CD14-positive monocyte (primary cell): ENCODE results near the gene NEO1. TPM values are rescaled to one million over a fixed set of nuclear protein-coding genes. Genes with fewer than 3 reads are reported as not detected.

ENCODE experiments used
- DNase-seq, 3 donors: peaks; one replicate each; pipeline ENCODE4 v3.0.0-alpha.2; 2011 to 2022
- H2AFZ ChIP-seq: 2 replicates; pipeline ENCODE4 v1.6.0; 2012; ENCODE audit warnings: mild to moderate bottlenecking, low read depth, low read length, inconsistent platforms; ENCODE audit not compliant: insufficient read depth, poor library complexity, severe bottlenecking
- H3K27ac ChIP-seq, 2 donors: 1 replicate in 1 of 2; 2 replicates in 1 of 2; pipeline ENCODE4 v1.5.1; 2012 to 2013; ENCODE audit warnings: low read length in 2 of 2, control low read depth in 1 of 2, inconsistent platforms in 1 of 2, low read depth in 1 of 2, mild to moderate bottlenecking in 1 of 2
- H3K27me3 ChIP-seq, 2 donors: one replicate each; pipeline versions ENCODE4 v1.6.0 to v1.6.1; 2011 to 2013; ENCODE audit warnings: low read length in 2 of 2; ENCODE audit not compliant: control insufficient read depth in 2 of 2, insufficient read depth in 2 of 2
- H3K36me3 ChIP-seq, 2 donors: replicated peaks in 1 of 2; 1 replicate in 1 of 2; 2 replicates in 1 of 2; pipeline versions ENCODE4 v1.5.1 to v1.6.1; 2012 to 2013; ENCODE audit warnings: low read length in 2 of 2, control low read depth in 1 of 2, inconsistent platforms in 1 of 2, mild to moderate bottlenecking in 1 of 2; ENCODE audit not compliant: insufficient read depth in 2 of 2, control insufficient read depth in 1 of 2
- H3K4me1 ChIP-seq, 2 donors: 1 replicate in 1 of 2; 2 replicates in 1 of 2; pipeline versions ENCODE4 v1.5.1 to v1.6.1; 2012 to 2013; ENCODE audit warnings: low read length in 2 of 2, control low read depth in 1 of 2, inconsistent platforms in 1 of 2, mild to moderate bottlenecking in 1 of 2, moderate library complexity in 1 of 2; ENCODE audit not compliant: insufficient read depth in 2 of 2, control insufficient read depth in 1 of 2
- H3K4me2 ChIP-seq: replicated peaks from 2 replicates; pipeline ENCODE3; 2012; ENCODE audit warnings: low read length, moderate library complexity, mild to moderate bottlenecking; ENCODE audit not compliant: poor library complexity, severe bottlenecking; ENCODE audit errors: extremely low read depth
- H3K4me3 ChIP-seq, 3 experiments: fragments of 200-600 bp in 1 of 3; sonication (generic) in 1 of 3; replicated peaks in 1 of 3; 1 replicate in 2 of 3; 2 replicates in 1 of 3; pipeline ENCODE4 v1.5.1; 2011 to 2013; ENCODE audit warnings: low read length in 3 of 3, mild to moderate bottlenecking in 3 of 3, control low read depth in 2 of 3, low read depth in 2 of 3, inconsistent platforms in 1 of 3, moderate library complexity in 1 of 3
- H3K79me2 ChIP-seq: 2 replicates; pipeline ENCODE4 v1.6.0; 2012; ENCODE audit warnings: mild to moderate bottlenecking, control low read depth, inconsistent platforms, low read length, moderate library complexity; ENCODE audit not compliant: insufficient read depth
- H3K9ac ChIP-seq: 2 replicates; pipeline ENCODE4 v1.6.0; 2017; ENCODE audit warnings: low read length, mild to moderate bottlenecking; ENCODE audit not compliant: insufficient read depth, poor library complexity, severe bottlenecking
- H3K9me3 ChIP-seq, 2 donors: replicated peaks in 1 of 2; 1 replicate in 1 of 2; 2 replicates in 1 of 2; pipeline versions ENCODE4 v1.5.1 to v1.6.1; 2012 to 2013; ENCODE audit warnings: low read length in 2 of 2, control low read depth in 1 of 2; ENCODE audit not compliant: control insufficient read depth in 1 of 2, insufficient read depth in 1 of 2
- H4K20me1 ChIP-seq: 2 replicates; pipeline ENCODE4 v1.6.0; 2012; ENCODE audit warnings: mild to moderate bottlenecking, low read length, control low read depth, moderate library complexity; ENCODE audit not compliant: insufficient read depth
- H3K27ac Mint-ChIP-seq, 7 donors: one replicate each; pipeline ENCODE4 v1.8.0; 2020; ENCODE audit warnings: mild to moderate bottlenecking in 7 of 7, mixed read lengths in 7 of 7, moderate library complexity in 6 of 7, inconsistent platforms in 2 of 7
- H3K27me3 Mint-ChIP-seq, 3 donors: one replicate each; pipeline ENCODE4 v1.8.0; 2021 to 2022; ENCODE audit warnings: low read depth in 3 of 3, mild to moderate bottlenecking in 3 of 3, mixed read lengths in 3 of 3, moderate library complexity in 3 of 3, inconsistent platforms in 1 of 3
- H3K36me3 Mint-ChIP-seq, 2 donors: one replicate each; pipeline ENCODE4 v1.8.0; 2020; ENCODE audit warnings: mixed read lengths in 2 of 2, inconsistent platforms in 1 of 2, mild to moderate bottlenecking in 1 of 2
- H3K4me1 Mint-ChIP-seq: one replicate; pipeline ENCODE4 v1.8.0; 2020; ENCODE audit warnings: mild to moderate bottlenecking, mixed read lengths
- H3K4me3 Mint-ChIP-seq, 2 donors: one replicate each; pipeline ENCODE4 v1.8.0; 2020; ENCODE audit warnings: mild to moderate bottlenecking in 2 of 2, mixed read lengths in 2 of 2, moderate library complexity in 1 of 2
- H3K9me3 Mint-ChIP-seq, 7 donors: one replicate each; pipeline ENCODE4 v1.8.0; 2020 to 2022; ENCODE audit warnings: mixed read lengths in 7 of 7, mild to moderate bottlenecking in 6 of 7, moderate library complexity in 6 of 7, inconsistent platforms in 2 of 7
- WGBS: methylation state at CpG from one replicate; pipeline ENCODE4 v1.1.5; 2013; ENCODE audit warnings: missing lambda C conversion rate; ENCODE audit not compliant: insufficient coverage; 5-methylcytosine and 5-hydroxymethylcytosine counted together
- intact Hi-C, 2 donors: fragments of 100-400 bp; cut with micrococcal nuclease; formaldehyde crosslinking; loops; one replicate each; pipeline versions ENCODE4 v1.15.0 to v1.15.1; 2023
- polyA plus RNA-seq, 3 donors: library from polyadenylated mRNA; depleted of rRNA in 1 of 3; unstranded in 2 of 3; stranded (reverse) in 1 of 3; fragments of 300-500 nt in 2 of 3; fragments of >200 nt in 1 of 3; fragmentation: Illumina TruSeq in 2 of 3; gene quantifications; 1 replicate in 2 of 3; 2 replicates in 1 of 3; pipeline ENCODE4 v1.2.3, GENCODE V29; 2012 to 2021
- TF ChIP-seq, protein P1 (sequence below): fragments of 200-600 bp; IDR thresholded peaks from one replicate; pipeline ENCODE4 v1.8.0; 2022; ENCODE audit warnings: antibody characterized with exemption, mild to moderate bottlenecking

The NEO1 gene
- polyA plus RNA-seq, 3 donors = 0.03 to 0.06 TPM; not detected in 1

DNA sequence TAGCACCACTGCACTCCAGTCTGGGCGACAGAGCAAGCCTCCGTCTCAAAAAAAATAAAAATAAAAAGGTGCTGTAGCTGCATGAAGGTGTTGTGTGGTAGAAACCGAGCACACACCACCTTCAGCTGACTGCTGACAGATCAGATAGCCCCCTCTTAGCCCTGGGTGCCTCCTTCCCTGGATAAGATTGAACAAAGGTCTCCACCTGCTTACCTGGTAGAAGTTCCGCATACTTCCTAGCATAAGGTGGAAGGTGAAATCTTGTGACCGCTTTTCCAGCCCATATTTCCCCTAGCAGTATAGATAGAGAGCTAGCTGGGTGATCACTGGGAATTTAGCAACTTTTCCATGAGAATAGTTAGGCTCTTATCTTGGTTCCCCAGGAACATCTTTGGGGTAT lies 18.7 kb upstream of the NEO1 start:
- H3K9me3 Mint-ChIP-seq = peaks cover 0 to 4% (median 0%) of the 10 kb centered on the region in 7 donors
- WGBS = no CpG with 5 or more reads among the region's 5 CpGs
- H3K4me1 Mint-ChIP-seq = no peaks in the 10 kb centered on the region
- Histone ChIP-seq H3K27ac (no peak overlapping the region), H3K36me3 (no peaks in the 10 kb centered on the region), H3K4me1 (no peaks in the 10 kb centered on the region), H3K79me2 (no peaks in the 10 kb centered on the region), H3K9me3 (no peaks in the 10 kb centered on the region), H2AFZ (no peak overlapping the region), H3K4me2 (no peak overlapping the region), H4K20me1 (no peaks in the 10 kb centered on the region), H3K27me3 (peaks cover 18 to 28% of the 10 kb centered on the region in 2 donors), H3K9ac (no peak overlapping the region), H3K4me3 (no peak overlapping the region)
- intact Hi-C loops = no loop called here
- TF ChIP-seq, protein P1, sequence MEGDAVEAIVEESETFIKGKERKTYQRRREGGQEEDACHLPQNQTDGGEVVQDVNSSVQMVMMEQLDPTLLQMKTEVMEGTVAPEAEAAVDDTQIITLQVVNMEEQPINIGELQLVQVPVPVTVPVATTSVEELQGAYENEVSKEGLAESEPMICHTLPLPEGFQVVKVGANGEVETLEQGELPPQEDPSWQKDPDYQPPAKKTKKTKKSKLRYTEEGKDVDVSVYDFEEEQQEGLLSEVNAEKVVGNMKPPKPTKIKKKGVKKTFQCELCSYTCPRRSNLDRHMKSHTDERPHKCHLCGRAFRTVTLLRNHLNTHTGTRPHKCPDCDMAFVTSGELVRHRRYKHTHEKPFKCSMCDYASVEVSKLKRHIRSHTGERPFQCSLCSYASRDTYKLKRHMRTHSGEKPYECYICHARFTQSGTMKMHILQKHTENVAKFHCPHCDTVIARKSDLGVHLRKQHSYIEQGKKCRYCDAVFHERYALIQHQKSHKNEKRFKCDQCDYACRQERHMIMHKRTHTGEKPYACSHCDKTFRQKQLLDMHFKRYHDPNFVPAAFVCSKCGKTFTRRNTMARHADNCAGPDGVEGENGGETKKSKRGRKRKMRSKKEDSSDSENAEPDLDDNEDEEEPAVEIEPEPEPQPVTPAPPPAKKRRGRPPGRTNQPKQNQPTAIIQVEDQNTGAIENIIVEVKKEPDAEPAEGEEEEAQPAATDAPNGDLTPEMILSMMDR = no peak
- no peak overlapping the region for H3K4me3 Mint-ChIP-seq
- no peak overlapping the region for H3K27ac Mint-ChIP-seq
- peaks cover 17 to 29% (median 19%) of the 10 kb centered on the region in 3 donors for H3K27me3 Mint-ChIP-seq
- DNase-seq = no peak
- no peaks in the 10 kb centered on the region for H3K36me3 Mint-ChIP-seq

DNA sequence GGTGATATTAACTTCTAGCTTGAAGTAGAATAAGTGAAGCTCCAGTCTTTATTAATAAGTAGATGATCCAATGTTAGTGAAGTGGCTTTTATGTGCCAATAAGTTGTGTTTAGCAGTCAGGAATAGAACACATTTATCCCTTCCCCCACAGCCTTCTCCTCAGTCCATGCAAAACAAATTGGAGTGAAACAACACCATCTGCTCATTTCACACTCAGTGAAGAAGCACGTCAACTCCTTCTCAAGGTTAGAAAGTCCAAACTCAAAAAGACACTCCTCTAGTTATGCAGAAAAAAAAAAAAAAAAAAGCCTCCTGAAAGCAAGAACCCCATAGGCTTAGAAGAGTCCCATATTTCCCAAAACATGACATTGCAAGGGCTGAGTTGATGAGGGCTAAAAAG lies 18.0 kb upstream of the NEO1 start:
- Histone ChIP-seq H4K20me1 (no peaks in the 10 kb centered on the region), H3K36me3 (no peaks in the 10 kb centered on the region), H3K9me3 (no peaks in the 10 kb centered on the region), H3K79me2 (no peaks in the 10 kb centered on the region), H3K27ac (no peak overlapping the region), H3K9ac (no peak overlapping the region), H3K4me1 (no peaks in the 10 kb centered on the region), H2AFZ (no peak overlapping the region), H3K4me3 (no peak overlapping the region), H3K4me2 (no peak overlapping the region), H3K27me3 (peaks cover 18 to 31% of the 10 kb centered on the region in 2 donors)
- no peak overlapping the region for H3K4me3 Mint-ChIP-seq
- TF ChIP-seq, protein P1 = no peak
- H3K27me3 Mint-ChIP-seq = peaks cover 14 to 28% (median 18%) of the 10 kb centered on the region in 3 donors
- no peaks in the 10 kb centered on the region for H3K4me1 Mint-ChIP-seq
- no CpG with 5 or more reads among the region's 1 CpG for WGBS
- H3K9me3 Mint-ChIP-seq = peaks cover 0 to 4% (median 0%) of the 10 kb centered on the region in 7 donors
- no peak for DNase-seq
- intact Hi-C loops = no loop called here
- no peaks in the 10 kb centered on the region for H3K36me3 Mint-ChIP-seq
- H3K27ac Mint-ChIP-seq = no peak overlapping the region
